Activated CD4-positive, CD25-positive, alpha-beta regulatory T cell treated with anti-CD3 and anti-CD28 coated beads, Interleukin-2, amount 50 U/mL, for 24 hours (primary cell): ENCODE results near the gene PDLIM7.
"Not testable (repeated sequence)": the region's sequence is repeated elsewhere in the genome, so short reads cannot be mapped to it uniquely, and the experiment has no call there.

Experiments
- ATAC-seq, 2 donors: fragments of 150-1000 bp; cut with Tn5 transposase; one replicate each; pipeline ENCODE4 v1.10.0; 2021; ENCODE audit warnings: mild to moderate bottlenecking in 1 of 2, moderate library complexity in 1 of 2

The PDLIM7 gene

DNA sequence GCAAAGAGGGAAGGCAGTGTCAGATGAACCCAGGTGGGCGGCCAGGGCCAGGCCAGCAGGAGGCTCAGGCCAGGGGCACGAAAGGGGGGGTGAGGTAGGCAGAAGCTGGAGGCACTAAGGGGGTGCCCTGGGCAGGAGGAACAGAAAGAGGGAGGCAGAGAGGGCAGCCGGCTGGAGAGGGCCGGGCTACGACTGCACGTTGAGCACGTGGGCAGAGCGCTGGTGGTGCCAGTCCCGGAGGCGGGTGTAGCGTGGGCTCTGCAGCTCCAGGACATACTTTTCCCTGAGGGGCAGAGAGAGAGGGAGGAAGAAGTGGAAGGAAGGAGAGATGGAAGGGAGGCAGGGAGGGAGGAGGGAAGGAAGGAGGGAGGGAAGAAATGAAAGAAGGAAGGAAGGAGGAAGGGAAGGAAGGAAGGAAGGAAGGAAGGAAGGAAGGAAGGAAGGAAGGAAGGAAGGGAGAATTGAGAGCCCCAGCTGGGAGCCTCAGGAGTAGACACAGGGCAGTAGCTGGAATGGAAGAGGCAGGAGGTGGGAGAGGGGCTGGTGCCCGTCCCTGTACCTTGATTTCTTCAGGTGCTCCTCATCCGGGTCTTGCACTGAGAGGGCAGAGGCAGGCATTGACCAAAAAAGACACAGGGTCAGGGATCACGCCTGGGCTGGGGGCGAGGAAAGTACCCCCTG, 7.0 kb downstream of the PDLIM7 start:
- no peak for ATAC-seq

- no peak for ATAC-seq
These were observed 8.2 kb downstream of the PDLIM7 start for GRCh38 chr5:177489119-177489716.

- ATAC-seq: no peak
These were observed 9.4 kb downstream of the PDLIM7 start for GRCh38 chr5:177487975-177488374.

DNA sequence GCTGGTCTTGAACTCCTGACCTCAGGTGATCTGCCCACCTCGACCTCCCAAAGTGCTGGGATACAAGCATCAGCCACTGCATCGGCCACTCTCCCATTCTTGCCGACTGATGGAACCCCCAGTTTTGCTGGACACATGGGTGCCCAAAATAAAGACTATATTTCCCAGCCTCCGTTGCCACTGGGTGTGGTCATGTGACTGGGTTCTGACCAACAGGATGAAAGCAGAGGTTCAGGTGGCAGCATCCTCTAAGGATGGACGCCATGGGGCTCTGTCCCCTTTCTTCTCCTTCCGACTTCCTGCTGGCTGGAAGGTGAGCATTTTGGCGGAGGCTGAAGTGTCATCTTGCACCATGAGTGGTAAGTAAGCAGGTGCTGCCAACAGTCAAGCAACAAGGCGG, 10.3 kb downstream of the PDLIM7 start:
- no peak for ATAC-seq

DNA sequence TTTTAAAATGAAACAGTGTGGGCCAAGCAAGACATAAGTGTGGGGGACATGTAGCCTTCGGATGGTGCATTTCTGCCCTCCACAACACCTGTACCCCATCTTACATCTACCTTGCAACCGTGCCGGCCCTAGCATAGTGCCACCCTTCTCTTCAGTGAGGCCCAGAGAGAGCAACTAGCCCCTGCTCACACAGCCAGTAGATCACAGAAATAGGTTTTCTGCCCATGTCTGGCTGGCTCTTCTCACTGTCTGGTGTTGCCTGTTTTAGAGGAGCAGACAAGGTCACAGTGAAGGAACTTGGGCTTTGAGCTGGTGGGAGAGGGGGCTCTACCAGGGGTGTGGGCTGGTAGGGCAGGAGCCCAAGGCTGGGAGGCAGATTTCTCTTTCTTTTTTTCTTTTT, 11.1 kb downstream of the PDLIM7 start:
- no peak for ATAC-seq

DNA sequence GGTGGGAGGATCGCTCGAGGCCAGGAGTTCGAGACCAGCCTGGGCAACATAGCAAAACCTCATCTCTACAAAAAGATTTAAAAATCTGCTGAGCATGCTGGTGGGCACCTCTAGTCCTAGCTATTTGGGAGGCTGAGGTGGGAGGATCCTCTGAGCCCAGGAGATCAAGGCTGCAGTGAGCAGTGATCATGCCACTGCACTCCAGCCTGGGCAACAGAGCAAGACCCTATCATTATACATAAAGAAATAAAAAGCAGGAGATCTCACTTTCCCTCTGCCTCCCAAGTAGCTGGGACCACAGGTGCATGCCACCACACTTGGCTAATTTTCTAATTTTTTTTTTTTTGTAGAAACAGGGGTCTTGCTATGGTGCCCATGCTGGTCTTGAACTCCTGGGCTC, 11.7 kb downstream of the PDLIM7 start:
- ATAC-seq: not testable (repeated sequence)

DNA sequence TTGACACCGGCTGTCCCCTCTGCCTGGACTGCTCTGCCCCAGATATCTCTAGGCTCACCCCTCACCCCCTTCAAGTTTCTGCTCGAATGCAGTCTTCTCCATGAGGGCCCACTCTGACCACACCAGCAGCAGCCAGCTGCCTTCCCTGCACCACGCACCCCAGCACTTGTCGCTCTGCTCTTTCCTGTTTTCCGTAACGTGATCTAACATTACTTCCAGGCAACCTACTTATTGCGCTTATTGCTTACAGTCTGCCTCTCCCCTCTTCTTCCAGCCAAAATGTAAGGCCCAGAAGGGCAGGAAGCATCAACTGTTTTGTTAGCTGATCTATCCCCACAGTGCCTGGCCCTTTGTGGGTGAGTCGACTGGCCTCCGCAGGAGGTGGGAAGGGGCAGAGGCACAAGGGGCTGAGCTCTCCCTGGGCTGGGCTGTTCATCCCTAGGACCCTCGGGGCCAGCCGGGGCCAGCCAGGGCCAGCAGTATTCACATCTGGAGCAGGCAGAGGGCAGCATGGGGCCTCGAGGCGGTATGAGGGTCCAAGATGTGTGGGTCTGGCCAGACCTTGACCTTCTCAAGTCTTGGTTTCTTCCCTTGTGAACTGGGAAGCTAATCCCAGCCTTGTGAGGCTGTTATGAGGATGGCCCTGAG, 12.4 kb downstream of the PDLIM7 start:
- no peak for ATAC-seq

GRCh38 chr5:177483994-177484901, 13.2 kb downstream of the PDLIM7 start:
- ATAC-seq: no peak

GRCh38 chr5:177483042-177483441, 14.4 kb downstream of the PDLIM7 start:
- ATAC-seq: no peak

DNA sequence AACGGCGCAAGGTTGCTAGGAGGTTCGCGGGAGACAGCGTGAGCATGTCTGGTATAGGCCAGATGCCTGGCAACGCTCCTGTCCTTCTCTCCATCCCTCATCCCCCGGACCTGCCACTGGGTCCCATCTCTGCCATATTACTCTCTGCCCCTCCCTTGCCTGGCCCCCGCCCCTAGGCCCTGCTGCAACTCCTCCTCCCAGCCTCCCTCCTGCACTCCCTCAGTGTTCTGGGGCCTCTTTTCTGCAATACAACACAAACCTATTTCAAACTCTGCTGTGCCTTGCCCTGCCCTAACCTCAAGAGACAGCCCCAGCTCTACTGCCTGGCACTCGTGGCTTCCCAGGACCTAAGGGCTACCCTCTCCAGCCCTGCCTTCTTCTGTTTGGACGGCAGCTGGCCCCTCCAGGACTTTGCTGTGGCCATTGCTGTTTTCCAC, 15.0 kb downstream of the PDLIM7 start:
- no peak for ATAC-seq

- ATAC-seq: no peak
These were observed 17.6 kb downstream of the PDLIM7 start for GRCh38 chr5:177479774-177480173.

DNA sequence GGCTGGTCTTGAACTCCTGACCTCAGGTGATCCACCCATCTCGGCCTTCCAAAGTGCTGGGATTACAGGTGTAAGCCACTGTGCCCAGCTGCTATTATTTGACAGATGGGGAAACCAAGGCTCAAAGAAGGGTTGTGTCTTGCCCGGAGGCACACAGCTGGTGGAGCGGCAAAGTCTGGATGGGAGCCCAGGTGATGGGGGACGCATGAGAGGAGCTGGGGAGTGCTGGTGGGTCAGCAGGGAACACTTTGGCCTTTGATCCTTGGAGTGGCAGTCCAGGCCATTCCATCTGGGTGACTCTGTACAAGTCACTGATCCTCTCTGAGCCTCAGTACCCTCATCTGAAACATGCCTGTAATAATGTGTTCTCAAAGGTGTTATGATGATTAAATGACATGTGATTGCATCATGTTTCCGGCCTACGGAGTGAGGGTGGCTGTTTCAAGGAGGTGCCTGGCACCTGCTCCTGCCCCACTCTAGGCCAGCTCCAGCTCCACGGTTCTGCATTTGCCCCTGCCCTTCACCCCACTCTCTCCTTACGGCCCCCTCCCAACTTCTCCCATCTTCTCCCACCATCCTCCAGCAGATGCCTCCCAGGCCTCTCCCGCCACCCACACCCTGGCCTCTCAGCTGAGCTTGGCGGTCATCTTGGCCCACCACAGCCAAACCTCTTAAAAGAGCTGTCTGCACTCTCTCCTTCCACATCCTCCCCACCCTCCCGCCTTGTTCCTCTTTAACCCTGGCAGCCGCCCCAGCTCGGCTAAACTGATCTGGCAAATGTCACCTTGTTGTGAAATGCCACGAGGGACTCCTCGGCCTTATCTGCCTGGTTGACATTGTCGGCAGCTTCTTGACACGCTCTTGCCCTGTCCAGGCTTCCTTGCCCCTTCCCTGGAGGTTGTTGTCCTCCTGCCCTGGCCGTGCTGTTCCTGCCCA, 18.4 kb downstream of the PDLIM7 start:
- peak; percentile 80 to 83 for ATAC-seq

- no peak for ATAC-seq
These were observed 19.5 kb downstream of the PDLIM7 start for GRCh38 chr5:177477701-177478477.

GRCh38 chr5:177476531-177477233, 20.7 kb downstream of the PDLIM7 start:
- ATAC-seq: no peak

DNA sequence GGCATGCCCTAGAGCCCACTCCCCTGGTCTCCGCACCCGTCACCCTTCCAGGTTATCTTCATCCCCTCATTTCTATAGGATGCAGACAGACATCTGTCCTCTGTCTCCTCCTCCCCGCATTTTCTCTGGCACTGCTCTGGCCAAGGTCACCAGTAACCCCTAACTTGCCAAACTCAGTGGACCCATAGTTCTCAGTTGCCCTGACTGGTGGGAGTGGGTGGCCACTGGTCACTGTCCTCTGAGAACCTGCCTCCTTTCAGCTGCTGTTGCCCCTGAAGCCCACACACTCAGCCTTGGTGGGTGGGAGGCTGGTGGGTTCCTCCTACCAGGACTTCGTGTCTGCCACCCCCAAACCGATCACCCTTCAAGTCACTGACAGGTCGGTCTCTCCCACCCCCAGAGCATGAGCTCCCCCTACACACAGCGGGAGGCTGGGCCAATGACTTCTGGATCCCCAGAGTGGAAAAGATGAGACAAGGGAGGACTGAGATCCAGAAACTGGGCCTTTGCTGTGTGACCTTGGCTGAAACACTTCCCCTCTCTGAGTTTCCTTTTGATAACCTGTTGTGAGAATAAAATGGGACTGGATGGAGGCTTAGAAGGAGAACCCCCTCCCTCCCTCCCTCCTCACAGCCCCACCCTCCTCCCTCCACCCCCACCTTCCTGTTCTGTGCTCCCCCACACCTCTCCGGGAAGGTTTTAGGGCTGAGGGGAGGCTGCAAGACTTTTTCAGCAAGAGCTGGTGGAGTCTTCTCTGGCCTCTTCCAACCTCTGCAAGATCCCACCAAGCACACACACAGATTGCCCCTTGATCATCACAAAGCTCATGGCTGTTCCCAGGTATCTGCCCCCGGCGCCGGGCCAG, 21.6 kb downstream of the PDLIM7 start:
- ATAC-seq: no peak

- no peak for ATAC-seq
These were observed 22.4 kb downstream of the PDLIM7 start for GRCh38 chr5:177474846-177475562.

DNA sequence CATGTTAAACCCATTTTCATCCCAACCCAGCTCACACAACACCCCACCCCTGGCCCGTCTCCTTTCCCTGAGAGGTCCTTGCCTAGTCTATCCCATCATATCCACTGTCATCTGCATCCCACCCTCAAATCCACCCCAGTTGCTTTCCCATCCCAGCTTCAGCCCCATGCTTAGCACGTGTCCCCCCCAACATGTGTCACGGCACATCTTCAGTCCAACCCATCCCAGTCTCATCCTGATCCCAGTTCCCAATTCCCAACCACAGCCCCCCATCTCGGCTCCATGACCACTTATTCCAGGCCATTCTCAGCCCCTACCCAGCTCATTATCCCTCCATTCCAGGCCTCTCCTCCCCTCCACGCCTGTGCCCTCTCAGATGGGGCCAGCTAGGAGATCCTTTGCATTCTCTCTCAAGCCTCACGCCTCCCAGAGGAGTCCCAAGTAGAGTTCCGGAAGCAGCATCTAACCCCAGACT, 23.4 kb downstream of the PDLIM7 start:
- ATAC-seq: no peak

DNA sequence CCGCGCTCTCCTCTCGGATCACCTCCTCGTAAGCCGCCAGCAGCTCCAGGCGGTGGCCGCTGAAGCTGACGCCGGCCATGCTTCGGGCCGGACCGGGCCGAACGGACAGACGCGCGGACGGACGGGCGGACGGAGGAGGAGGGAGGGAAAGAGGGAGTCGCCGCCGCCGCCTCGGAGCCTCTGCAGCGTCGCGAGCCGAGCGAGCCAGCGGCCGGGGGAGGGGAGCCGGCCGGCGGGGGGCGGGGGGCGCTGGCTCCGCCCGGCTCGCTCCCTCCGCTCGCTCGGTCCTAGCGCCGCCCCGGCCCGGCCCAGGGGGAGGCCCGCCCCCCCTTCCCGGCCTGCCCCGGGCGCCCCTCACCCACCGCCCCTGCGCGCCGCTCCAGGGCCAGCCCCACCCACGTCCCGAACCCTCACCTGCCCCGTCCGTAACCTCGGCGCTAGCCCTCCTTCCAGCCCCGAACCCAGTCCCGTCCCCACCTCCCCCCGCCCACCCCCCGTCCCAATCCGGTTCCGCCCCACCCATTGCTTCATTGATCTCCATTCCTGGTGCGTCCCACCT, 23.9 kb downstream of the PDLIM7 start, which contains the start of gene DBN1:
TSS of gene DBN1 (minus strand) at position 192 of the 559 bp plus-strand sequence. CDS start at position 79, 113 bp downstream.
- ATAC-seq: peak; percentile 14 to 46
